DMS53 treated with DMSO at 0.1 percent for 48 hours (cell line): Measurements from ENCODE around the gene RELT.

Experiments used
- DNase-seq: peaks from one replicate; lab custom pipeline; 2025; ENCODE audit not compliant: unreplicated experiment; lab: John Stamatoyannopoulos, UW

Gene RELT

GRCh38 chr11:73347067-73347466, 29.1 kb upstream of the RELT start:
- no peak for DNase-seq

DNA sequence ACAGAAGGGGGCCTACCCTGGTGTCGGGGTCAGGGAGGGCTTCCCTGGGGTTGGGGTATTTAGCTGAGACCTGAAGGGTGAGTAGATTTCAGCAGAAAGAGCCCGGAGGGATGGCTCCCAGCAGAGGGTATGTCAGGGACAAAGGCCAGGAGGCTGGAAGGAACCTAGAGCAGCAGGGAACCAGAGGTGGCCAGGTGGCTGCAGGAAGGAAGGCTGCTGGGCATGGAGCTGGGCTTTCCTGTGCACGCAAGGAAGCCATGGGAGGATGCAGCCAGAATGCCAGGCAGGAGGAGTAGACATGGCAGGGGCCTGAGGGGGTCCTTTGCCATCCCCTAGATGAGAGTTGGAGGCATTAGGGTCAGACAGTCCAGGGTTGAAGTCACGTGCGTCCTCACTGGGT, 27.4 kb upstream of the RELT start:
- no peak for DNase-seq

GRCh38 chr11:73349633-73350032, 26.6 kb upstream of the RELT start:
- DNase-seq: no peak

DNA sequence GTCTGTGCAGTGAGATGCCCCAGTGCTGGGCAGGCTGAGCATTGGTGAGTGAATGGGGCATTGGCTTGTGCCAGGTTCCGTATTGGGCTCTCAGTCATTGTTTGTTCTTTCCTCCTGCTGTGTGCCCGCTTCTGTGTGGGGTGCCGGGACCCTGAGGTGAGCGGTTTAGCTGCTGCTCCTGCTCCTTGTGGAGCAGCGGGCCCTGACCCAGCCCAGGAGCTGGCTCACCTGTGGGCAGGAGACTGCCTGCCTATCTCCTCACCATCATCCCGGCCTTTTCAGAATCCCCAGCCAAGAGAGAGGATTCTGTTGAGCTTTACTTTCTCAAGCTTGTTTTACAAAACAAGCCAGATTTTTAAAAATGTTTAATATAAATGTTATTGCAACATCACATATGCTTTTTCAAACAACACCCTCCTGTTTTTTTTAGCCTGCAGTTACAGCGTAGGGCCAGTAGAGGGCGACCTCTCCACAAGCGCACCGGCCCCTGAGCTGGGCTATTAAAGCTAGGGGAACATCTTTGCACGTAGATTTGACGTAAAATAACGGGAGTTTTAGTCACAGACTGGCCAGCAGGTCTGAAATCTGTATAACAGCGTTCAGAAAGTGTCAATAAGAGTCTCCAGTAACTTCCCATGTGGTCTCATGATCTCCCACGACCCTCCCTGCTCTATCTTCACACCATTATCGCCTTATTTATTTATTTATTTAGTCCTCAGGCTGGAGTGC, 25.1 kb upstream of the RELT start:
- DNase-seq: peak; percentile 92

- DNase-seq: no peak
Observed at GRCh38 chr11:73353422-73353821, 22.8 kb upstream of the RELT start.

DNA sequence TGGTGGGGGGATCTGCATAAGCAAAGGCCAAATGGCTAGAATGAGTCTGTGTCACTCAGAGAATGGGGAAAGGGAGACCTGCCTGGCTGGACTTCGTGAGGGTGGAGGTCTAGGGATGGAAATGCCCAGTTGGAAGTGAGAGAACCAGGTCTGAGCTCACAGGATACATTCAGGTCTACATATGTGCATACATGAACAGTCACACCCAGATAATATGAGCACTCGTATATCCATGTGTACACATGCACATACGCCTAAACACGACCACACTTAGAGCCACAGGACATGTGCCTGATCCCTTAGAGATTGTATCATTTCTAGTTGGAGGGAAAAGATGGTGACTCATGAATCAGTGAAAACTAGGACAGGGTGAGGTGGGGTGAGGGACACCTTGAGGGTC, 21.1 kb upstream of the RELT start:
- no peak for DNase-seq

GRCh38 chr11:73356979-73357860, 19.0 kb upstream of the RELT start:
- DNase-seq: no peak

DNA sequence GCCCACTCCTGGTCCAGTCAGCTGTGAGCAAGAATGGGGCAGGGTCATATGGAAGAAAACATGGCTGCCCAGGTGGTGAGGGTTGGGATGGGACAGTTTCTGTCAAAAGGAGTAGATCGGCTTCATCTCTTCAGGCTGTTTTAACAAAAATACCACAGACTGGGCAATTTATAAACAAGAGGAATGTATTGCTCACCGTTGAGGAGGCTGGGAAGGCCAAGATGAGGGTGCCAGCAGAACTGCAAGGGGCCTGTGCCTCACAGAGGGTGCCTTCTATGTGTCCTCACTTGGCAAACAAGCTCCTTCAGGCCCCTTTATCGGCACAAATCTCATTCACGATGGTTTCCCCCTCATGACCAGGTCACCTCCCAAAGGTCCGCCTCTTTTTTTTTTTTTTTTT, 18.1 kb upstream of the RELT start:
- DNase-seq: no peak

- no peak for DNase-seq
Observed at GRCh38 chr11:73359341-73359740, 16.9 kb upstream of the RELT start.

- DNase-seq: peak; percentile 30
Observed at GRCh38 chr11:73359930-73360742, 16.1 kb upstream of the RELT start.

DNA sequence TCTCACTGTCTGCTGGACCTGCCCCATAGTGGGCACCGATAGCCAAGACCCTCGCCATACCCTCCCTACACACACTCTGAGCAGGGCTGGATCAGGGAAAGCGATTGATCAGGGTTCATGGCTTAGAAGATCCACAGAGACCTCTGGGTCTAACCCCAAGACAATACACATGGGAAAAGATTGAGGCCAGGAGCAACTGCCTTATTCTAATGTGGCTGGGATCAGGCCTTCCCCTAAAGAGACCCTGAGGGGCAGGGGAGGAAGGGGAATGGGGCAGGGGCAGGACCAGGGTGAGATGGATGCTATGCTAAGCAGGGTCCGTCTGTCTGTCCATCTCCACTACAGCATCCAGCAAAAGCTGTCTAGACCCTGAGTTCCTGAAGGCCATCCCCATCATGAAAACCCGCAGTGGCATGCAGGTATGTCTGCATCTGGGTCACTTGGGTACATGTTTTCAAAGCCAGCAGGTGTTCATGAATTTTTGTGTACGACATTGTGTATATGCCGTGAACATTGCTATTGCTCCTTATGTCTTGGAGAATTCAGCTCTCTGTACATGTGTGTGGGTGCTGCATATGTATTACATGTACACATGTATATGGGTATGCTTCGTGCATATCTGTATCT, 15.3 kb upstream of the RELT start:
- no peak for DNase-seq

- DNase-seq: no peak
Observed at GRCh38 chr11:73361953-73362776, 14.0 kb upstream of the RELT start.

GRCh38 chr11:73363147-73363546, 13.1 kb upstream of the RELT start:
- DNase-seq: no peak

DNA sequence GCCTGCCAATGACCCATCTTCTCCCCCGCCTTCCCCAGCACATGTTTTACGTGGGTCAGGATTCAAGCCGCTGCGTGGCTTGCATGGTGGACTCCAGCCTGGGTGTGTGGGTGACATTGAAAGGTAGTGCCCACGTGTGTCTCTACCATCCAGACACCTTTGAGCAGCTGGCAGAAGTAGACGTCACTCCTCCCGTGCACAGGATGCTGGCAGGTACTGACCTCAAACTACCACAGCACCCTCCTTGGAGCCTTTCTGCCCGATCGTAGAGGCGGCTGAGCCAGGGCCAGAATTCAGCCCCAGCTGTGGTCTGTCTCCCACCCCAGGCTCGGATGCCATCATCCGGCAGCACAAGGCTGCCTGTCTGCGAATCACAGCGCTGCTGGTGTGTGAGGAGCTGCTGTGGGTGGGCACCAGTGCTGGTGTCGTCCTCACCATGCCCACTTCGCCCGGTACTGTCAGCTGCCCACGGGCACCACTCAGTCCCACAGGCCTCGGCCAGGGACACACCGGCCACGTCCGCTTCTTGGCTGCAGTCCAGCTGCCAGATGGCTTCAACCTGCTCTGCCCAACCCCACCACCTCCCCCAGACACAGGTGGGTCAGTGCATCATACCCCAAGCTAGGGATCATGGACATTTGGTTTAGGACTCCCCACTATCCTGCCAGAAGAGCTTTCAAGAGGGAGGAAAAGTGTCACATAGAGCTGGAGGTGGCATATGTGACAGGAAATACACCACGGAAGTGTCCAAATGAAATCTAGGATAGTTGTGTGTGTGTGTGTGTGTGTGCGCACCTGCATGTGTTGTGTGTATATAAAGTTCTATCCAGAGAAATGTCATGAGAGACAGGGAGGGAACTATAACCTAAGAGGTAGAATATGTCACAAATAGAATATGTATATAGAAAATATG, 10.6 kb upstream of the RELT start:
- no peak for DNase-seq

DNA sequence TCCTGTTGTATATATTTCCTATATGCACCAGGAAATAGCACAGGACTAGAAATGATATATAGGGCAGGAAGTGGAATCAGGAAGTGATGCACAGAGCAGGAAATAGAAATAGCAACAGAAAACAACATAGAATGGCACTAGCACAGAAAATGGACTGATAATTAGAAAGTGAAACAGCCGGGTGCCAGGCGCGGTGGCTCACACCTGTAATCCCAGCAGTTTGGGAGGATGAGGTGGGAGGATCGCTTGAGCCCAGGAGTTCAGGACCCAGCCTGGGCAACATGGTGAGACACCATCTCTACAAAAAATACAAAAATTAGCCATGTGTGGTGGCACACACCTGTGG, 10.0 kb upstream of the RELT start:
- no peak for DNase-seq

DNA sequence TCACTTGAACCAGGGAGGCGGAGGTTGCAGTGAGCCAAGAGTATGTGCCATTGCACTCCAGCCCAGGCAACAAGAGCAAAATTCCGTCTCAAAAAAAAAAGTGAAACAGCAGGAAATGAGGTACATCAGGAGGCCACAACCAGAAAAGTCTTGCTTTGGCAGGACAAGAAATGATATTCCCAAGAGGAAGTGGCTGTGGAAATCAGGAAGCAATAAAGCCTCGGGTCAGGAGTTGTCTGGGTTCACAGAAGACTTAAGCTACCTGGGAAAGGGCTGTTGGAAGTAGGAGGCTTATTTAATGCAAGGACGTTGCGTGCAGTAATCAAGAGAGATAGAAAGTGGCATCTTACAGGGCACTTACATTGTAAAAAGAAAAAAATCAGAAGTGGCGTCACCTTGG, 9.2 kb upstream of the RELT start:
- no peak for DNase-seq

DNA sequence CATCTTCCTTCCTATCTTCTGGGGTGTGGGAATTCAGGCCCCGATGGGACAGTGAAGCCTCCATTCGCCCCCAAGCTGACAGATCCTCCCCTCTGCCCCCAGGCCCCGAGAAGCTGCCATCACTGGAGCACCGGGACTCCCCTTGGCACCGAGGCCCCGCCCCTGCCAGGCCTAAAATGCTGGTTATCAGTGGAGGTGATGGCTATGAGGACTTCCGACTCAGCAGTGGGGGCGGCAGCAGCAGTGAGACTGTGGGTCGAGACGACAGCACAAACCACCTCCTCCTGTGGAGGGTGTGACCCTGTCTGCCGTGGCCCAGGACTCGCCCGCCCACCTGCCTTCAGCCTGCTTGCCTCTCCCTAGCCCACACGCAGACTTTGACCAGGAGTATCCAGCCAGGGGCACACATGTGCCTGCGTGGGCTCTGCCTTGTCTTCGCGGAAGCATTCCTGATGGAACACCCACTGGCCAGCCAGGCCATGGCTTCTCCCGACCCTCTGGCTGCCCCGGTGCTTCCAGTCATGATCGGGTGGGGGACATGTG, 8.6 kb upstream of the RELT start:
- DNase-seq: no peak

GRCh38 chr11:73372375-73372993, 3.7 kb upstream of the RELT start:
- DNase-seq: no peak

DNA sequence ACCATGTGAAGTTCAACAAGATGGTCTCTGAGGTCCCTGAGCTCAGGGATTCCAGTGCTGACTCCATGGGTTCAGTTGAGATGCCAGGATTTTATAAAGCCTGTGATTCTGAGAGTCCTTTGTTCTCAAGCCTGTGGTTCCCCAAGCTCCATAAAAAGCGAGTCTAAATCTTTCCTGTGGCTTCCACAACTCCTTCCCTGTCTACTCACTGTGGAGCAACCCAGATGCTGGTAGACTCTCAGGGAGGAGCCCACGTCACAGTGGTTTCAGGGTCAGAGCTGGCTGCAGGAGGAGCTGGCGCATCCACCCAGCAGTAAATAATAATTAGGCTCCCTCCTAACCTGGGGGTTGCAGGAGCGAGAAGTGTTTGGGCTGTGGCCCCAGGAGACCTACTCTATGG, 2.0 kb upstream of the RELT start:
- no peak for DNase-seq
